Measurements from ENCODE around the gene SCAPER. TPM values are rescaled to one million over a fixed set of nuclear protein-coding genes. Genes with fewer than 3 reads are reported as not detected.

The SCAPER gene
- total and polyA plus RNA-seq, 4 donors, result 3.3 to 18.0 (median 9.9) TPM

GRCh38 chr15:76533060-76533820, 371.9 kb downstream of the SCAPER start:
- Histone ChIP-seq H3K27me3 (ENCODE audit: control insufficient read depth in 4 of 4, insufficient read depth in 4 of 4, low read length in 3 of 4) (no peaks in the 10 kb centered on the region), H3K9ac (ENCODE audit: low read depth in 1 of 2, low read length in 2 of 2) (no peak overlapping the region), H3K9me3 (ENCODE audit: control insufficient read depth in 4 of 4, low read length in 3 of 4) (no peaks in the 10 kb centered on the region), H3K36me3 (ENCODE audit: control insufficient read depth in 4 of 4, insufficient read depth in 3 of 4, low read depth in 1 of 4, low read length in 3 of 4) (no peaks in the 10 kb centered on the region), H3K4me3 (ENCODE audit: low read depth in 1 of 3, low read length in 3 of 3) (no peak overlapping the region), H3K4me1 (ENCODE audit: control insufficient read depth in 4 of 4, insufficient read depth in 4 of 4, low read length in 3 of 4) (peaks cover 0 to 1% (median 0%) of the 10 kb centered on the region in 4 donors), H3K27ac (ENCODE audit: low read depth in 1 of 2, low read length in 2 of 2) (no peak overlapping the region)
- no peak for TF ChIP-seq RAD21 (IDR thresholded peaks at IDR 0.05)
- TF ChIP-seq EGR1 (IDR thresholded peaks at IDR 0.05; ENCODE audit: low read depth in 2 of 2), result no peak
- WGBS, result 69% methylated on average over 5 of the region's 5 CpGs
- no peak for DNase-seq (ENCODE audit: low spot score)

GRCh38 chr15:76529911-76530310, 375.2 kb downstream of the SCAPER start:
- Histone ChIP-seq H3K9ac (ENCODE audit: low read depth in 1 of 2, low read length in 2 of 2) (no peak overlapping the region), H3K27me3 (ENCODE audit: control insufficient read depth in 4 of 4, insufficient read depth in 4 of 4, low read length in 3 of 4) (no peaks in the 10 kb centered on the region), H3K27ac (ENCODE audit: low read depth in 1 of 2, low read length in 2 of 2) (no peak overlapping the region), H3K4me3 (ENCODE audit: low read depth in 1 of 3, low read length in 3 of 3) (no peak overlapping the region), H3K9me3 (ENCODE audit: control insufficient read depth in 4 of 4, low read length in 3 of 4) (no peaks in the 10 kb centered on the region), H3K4me1 (ENCODE audit: control insufficient read depth in 4 of 4, insufficient read depth in 4 of 4, low read length in 3 of 4) (peaks cover 0 to 1% (median 0%) of the 10 kb centered on the region in 4 donors), H3K36me3 (ENCODE audit: control insufficient read depth in 4 of 4, insufficient read depth in 3 of 4, low read depth in 1 of 4, low read length in 3 of 4) (no peaks in the 10 kb centered on the region)
- 96% methylated on average over 3 of the region's 3 CpGs for WGBS
- DNase-seq (ENCODE audit: low spot score), result no peak
- TF ChIP-seq YY1 (IDR thresholded peaks at IDR 0.05) (no peak), TAF1 (conservative IDR thresholded peaks at IDR 0.05) (no peak), HNF4G (IDR thresholded peaks at IDR 0.05) (no peak), NR2F2 (IDR thresholded peaks at IDR 0.05) (no peak), RXRA (IDR thresholded peaks at IDR 0.05) (no peak), HNF4A (conservative IDR thresholded peaks at IDR 0.05) (no peak), RAD21 (IDR thresholded peaks at IDR 0.05) (no peak), FOXA1 (IDR thresholded peaks at IDR 0.05) (no peak), MAX (IDR thresholded peaks at IDR 0.05) (no peak), FOXA2 (IDR thresholded peaks at IDR 0.05) (no peak), ATF3 (IDR thresholded peaks at IDR 0.05) (no peak), GABPA (IDR thresholded peaks at IDR 0.05 in 1 of 2, conservative IDR thresholded peaks at IDR 0.05 in 1 of 2) (no peak), EGR1 (IDR thresholded peaks at IDR 0.05; ENCODE audit: low read depth in 2 of 2) (no peak)
- TF ChIP-seq, protein P1, sequence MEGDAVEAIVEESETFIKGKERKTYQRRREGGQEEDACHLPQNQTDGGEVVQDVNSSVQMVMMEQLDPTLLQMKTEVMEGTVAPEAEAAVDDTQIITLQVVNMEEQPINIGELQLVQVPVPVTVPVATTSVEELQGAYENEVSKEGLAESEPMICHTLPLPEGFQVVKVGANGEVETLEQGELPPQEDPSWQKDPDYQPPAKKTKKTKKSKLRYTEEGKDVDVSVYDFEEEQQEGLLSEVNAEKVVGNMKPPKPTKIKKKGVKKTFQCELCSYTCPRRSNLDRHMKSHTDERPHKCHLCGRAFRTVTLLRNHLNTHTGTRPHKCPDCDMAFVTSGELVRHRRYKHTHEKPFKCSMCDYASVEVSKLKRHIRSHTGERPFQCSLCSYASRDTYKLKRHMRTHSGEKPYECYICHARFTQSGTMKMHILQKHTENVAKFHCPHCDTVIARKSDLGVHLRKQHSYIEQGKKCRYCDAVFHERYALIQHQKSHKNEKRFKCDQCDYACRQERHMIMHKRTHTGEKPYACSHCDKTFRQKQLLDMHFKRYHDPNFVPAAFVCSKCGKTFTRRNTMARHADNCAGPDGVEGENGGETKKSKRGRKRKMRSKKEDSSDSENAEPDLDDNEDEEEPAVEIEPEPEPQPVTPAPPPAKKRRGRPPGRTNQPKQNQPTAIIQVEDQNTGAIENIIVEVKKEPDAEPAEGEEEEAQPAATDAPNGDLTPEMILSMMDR (IDR thresholded peaks at IDR 0.05; ENCODE audit: low read depth, low read length, missing input control), result no peak
- TF ChIP-seq, protein P2, sequence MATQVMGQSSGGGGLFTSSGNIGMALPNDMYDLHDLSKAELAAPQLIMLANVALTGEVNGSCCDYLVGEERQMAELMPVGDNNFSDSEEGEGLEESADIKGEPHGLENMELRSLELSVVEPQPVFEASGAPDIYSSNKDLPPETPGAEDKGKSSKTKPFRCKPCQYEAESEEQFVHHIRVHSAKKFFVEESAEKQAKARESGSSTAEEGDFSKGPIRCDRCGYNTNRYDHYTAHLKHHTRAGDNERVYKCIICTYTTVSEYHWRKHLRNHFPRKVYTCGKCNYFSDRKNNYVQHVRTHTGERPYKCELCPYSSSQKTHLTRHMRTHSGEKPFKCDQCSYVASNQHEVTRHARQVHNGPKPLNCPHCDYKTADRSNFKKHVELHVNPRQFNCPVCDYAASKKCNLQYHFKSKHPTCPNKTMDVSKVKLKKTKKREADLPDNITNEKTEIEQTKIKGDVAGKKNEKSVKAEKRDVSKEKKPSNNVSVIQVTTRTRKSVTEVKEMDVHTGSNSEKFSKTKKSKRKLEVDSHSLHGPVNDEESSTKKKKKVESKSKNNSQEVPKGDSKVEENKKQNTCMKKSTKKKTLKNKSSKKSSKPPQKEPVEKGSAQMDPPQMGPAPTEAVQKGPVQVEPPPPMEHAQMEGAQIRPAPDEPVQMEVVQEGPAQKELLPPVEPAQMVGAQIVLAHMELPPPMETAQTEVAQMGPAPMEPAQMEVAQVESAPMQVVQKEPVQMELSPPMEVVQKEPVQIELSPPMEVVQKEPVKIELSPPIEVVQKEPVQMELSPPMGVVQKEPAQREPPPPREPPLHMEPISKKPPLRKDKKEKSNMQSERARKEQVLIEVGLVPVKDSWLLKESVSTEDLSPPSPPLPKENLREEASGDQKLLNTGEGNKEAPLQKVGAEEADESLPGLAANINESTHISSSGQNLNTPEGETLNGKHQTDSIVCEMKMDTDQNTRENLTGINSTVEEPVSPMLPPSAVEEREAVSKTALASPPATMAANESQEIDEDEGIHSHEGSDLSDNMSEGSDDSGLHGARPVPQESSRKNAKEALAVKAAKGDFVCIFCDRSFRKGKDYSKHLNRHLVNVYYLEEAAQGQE (IDR thresholded peaks at IDR 0.05), result no peak
- TF ChIP-seq, protein P3, sequence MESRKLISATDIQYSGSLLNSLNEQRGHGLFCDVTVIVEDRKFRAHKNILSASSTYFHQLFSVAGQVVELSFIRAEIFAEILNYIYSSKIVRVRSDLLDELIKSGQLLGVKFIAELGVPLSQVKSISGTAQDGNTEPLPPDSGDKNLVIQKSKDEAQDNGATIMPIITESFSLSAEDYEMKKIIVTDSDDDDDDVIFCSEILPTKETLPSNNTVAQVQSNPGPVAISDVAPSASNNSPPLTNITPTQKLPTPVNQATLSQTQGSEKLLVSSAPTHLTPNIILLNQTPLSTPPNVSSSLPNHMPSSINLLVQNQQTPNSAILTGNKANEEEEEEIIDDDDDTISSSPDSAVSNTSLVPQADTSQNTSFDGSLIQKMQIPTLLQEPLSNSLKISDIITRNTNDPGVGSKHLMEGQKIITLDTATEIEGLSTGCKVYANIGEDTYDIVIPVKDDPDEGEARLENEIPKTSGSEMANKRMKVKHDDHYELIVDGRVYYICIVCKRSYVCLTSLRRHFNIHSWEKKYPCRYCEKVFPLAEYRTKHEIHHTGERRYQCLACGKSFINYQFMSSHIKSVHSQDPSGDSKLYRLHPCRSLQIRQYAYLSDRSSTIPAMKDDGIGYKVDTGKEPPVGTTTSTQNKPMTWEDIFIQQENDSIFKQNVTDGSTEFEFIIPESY (IDR thresholded peaks at IDR 0.05), result no peak
